Activated gamma-delta T cell treated with Interleukin-2 at 50 U/mL for 16 hours (primary cell): ENCODE data around the gene COPS6.

ENCODE experiments used
- DNase-seq: peaks from one replicate; pipeline ENCODE4 v3.0.0-alpha.2; 2020

Gene COPS6

DNA sequence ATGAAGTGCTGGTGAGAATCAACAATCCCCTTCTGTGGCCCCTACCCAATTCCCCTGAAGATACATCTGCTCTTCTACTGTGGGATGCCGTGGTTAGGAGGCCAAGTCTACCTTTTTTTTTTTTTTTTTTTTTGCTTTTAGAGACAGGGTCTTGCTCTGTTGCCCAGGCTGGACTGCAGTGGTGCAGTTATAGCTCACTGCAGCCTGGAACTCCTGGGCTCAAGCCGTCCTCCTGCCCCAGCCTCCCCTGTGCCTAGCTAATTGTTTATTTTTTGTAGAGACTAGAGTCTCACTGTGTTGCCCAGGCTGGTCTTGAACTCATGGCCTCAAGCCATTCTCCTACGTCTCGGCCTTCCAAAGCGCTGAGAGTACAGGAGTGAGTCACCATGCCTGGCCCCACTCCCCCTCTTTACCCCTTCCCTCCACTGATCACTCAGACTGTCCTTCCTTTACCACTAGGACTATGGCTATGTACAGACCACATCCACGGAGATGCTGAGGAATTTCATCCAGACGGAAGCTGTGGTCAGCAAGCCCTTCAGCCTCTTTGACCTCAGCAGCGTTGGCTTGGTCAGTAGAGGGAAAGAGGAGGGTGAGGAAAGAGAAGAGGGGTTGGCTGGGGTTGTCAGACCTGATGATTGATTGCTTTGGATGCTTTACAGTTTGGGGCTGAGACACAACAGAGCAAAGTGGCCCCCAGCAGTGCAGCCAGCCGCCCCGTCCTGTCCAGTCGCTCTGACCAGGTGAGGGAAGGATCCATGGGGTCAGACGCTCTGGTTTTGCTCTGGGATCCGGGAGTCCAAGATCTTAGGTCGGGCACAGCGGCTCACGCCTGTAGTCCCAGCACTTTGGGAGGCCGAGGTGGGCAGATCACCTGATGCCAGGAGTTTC lies 14.4 kb downstream of the COPS6 start:
- no peak for DNase-seq

DNA sequence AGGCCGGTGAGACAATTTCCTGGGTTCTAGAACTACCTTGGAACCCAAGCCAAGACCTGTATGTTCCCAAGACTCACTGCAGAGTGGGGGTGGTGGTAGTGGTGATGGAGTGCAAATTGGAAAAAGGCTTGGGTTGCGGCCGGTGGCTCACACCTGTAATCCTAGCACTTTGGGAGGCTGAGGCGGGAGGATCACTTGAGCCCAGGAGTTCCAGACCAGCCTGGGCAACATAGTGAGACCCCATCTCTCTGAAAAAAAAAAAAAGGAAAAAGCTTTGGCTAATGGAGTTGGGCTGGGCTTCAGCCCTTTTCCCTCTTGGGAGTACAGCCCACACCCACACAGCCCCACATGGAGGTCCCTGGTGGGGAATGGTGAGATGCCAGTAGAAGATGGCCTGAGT lies 16.8 kb downstream of the COPS6 start:
- DNase-seq, result no peak

DNA sequence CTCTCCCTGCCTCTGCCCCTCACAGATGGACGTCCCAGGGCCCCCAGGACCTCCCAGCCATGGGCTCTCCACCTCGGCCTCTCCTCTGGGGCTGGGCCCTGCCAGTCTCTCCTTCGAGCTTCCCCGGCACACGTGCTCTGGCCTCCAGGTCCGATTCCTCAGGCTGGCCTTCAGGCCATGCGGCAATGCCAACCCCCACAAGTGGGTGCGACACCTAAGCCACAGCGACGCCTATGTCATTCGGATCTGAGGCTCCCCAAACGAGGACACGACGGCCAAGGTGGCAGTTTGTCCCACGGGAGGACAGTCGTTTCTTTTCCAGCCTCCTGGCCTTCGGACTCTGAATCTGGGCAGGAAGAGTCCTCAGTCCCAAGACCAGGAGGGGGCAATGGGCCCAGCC lies 17.9 kb downstream of the COPS6 start:
- no peak for DNase-seq

DNA sequence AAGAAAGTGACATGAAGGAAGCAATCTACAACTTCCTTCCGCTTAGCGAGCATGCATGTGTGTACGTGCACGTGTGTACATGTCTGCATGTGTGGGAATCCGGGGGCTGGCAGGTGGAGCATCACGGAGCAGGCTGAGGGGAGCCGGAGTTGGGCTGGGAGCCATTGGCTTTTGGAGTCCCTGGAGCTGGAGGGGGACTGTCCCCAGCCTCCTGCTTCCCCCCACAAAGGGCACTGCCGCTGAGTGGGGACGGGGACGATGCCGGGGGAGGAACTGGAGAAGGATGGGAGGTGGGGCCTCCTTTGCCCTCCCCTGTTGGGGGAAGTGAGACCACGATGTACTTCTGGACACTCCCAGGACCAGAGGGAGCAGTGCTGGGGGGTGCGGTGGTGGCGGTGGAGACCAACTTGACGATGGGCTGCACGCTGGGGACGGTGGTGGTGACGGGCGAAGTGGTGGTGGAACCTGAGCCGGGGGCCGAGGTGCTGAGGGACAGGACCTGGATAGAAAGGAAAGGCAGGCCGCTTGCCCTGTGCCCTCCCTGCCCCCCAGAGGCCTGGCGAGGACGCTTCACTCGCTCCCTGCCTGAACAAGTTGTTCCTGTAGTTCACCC lies 18.5 kb downstream of the COPS6 start:
- no peak for DNase-seq

DNA sequence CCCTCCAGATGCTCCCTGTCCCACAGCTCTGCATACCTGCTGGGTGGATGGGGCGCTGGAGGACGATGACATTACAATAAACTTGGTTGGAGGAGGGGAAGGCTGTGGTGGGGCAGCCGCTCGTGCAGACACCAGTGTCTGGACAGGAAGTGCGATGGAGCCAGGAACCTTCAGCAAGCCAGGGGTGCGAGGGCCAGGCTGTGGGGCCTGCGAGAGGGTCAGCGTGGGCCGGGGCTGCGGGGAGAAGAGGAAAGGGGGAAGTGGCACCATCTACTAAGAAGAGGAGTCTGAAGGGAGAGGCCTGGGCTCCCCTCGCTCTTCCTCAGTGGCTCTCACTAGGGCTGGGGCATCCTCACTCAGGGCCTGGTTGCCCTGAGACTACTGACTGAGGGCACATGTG lies 19.1 kb downstream of the COPS6 start:
- DNase-seq, result no peak

DNA sequence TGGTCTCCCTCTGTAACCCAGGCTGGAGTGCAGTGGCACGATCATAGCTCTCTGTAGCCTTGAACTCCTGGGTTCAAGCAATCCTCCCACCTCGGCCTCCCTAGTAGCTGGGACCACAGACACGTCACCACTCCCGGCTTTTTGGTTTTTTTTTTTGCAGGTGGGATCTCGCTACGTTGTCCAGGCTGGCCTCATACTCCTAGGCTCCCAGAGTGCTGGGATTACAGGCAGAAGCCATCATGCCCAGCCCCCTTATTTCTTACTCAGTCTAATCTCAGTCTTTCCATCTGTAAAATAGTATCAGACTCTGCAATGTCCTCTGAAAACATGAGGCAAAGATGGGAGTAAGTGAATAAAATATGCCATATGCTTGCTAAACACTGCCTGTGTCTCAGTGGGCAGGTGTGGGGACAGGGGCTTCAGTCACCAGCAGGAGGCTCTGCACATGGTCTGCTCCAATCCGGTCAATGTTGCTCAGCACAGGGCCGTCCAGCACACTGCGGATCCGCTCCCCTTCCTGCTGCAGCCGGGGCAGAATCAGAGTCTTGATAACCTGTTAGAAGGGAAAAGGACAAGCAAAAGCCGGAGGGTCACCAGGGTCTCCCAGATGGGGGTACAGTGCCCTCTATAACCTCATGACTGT lies 20.9 kb downstream of the COPS6 start:
- DNase-seq, result no peak

DNA sequence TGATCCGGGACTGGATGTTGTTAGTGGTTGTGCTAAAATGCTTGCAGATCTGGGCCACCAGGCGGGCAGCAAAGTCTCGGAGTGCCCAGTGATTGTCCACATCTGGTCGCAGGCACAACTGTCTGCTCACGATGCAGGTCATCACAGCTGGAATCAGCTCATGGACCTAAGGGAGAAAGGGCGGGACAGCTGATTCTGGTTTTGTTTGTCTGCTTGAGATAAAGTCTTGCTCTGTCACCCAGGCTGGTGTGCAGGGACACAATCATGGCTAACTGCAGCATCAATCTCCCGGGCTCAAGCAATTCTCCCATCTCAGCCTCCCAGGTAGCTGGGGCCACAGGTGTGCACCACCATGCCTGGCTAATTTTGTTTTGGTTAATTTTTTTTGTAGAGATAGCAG lies 22.4 kb downstream of the COPS6 start:
- DNase-seq, result no peak

DNA sequence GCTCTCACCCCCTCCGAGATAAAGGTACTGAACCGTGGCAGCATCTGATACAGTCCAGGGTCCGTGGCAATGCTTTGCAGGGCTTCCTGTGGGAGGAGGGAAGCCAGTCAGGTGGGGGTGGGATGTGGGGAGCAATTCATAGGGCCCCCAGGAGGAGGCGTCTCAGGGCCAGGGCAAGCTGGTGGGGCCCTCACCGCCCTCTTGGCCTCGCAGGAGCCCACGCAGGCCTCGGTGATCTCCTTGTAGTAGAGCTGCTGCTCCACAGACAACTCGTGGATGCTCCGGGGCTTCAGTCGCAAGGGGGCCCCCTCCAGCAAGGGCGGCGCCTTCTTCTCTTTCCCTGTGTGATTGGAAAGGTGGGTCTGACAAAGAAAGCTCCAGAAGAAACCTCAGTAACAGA lies 23.1 kb downstream of the COPS6 start:
- no peak for DNase-seq

DNA sequence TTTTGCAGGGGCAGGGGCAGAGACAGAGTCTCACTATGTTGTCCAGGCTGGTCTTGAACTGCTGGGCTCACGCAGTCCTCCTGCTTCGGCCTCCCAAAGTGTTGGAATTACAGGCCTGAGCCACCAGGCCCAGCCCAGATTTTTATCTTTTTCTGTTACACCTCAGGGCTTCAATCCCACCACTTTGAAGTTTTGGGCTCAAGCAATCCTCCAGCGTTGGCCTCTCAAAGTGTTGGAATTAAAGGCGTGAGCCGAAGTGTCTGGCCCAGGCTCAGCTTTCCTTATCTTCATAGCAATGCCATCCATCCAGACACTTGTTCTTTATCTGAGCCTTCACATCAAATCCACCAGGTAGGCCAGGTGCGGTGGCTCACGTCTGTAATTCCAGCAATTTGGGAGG lies 26.3 kb downstream of the COPS6 start:
- DNase-seq, result no peak

DNA sequence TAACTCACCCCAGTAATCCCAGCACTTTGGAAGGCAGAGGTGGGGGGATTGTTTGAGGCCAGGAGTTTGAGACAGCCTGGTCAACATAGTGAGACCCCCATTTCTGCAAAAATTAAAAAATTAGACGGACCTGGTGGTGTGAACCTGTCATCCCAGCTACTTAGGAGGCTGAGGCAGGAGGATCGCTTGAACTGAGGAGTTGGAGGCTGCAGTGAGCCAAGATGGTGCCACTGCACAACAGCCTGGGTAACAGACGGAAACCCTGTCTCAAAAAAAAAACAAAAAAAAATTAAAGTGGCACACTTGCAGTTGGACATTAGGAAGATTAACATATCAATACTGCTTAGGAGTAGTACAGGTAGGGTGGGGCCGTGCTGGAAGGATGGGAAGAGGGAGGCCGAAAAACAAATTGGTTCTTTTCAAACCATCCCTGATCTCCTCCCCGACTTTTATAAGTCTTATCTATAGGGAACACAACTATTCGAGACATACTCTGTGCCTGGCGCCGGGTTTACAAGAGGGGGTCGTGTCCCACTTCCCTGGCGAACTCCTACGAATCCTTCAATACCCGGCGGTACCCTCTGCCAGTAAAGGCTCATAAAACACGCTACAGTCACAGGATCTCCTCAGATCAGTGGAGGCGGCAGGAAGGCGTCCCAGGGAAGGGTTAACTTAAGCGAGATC lies 29.8 kb downstream of the COPS6 start:
- DNase-seq, result no peak

DNA sequence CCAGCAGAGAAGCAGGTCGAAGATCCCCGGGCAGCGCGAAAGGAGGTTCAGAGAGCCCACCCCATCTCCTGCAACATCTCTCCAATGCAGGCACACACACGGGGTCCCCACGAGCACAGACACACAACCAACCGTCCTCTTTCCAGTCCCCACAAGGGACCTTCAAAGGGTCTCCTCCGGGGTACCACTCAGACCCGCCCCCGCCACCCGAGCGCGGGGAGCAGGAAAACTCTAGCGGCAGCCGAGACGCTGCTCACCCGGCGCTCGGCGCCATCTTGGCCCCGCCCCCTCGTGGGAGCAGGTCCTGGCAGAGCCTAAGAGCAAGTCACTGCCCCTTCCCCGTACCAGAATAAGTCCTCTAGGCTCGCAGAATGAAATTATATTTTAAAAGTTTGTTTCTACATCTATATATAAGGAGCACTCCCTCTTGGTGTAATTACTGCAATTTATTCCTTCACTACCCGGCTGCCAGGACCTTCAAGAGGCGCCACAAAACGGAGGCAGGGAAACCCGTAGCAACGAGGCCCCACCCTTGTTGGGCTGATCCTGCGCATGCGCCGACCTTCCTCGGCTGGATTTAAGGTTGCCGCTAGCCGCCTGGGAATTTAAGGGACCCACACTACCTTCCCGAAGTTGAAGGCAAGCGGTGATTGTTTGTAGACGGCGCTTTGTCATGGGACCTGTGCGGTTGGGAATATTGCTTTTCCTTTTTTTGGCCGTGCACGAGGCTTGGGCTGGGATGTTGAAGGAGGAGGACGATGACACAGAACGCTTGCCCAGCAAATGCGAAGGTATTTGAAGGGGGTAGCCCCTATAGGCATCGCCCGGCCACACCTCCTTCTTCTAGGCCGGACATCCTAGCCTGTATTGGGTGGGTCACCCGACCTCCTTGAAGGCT lies 30.6 kb downstream of the COPS6 start, which contains the start of the genes CNPY4 and TAF6:
Gene CNPY4 (plus strand): TSS at position 563 of the 898 bp plus-strand sequence. CDS start 111 bp downstream, at position 674.
Gene TAF6 (minus strand): TSS at position 287 of the 898 bp plus-strand sequence. CDS start 5,149 bp downstream, outside the sequence.
- peak; percentile 95 for DNase-seq

DNA sequence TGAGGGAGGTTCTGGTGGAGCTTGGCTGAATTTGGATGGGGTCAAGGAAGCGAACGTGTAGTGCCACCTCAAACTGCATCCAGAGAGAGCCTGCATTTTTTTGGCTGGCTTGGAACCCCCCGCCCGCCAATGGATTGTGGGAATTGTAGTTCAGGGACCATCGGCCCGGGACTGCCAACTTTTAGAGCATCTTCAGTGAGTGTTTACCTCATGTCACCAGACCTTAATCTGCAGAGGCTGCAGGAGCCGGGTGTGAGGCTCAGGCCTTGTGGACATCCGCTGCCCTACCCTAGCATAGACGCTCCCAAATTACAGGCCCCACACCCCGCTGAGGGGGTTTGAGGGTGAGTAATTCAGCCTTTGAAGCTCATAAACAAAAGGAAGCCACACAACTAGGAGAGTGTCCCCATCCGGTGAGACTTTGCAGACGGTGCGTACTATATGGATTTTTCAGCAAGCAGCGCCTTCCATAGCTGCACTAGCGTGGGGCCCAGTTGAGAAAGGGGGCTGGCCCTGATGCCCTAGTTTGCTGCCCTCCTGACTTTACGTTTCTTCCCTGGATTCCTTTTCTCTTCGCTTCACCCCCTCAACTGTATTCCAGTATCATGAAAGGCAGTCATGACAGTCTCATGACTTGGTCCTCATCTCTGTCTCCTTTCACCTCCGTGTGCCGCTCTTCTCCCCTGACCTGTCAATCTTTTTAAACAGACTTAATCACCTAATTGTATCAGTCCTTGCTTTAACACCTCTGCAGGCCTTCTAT lies 31.4 kb downstream of the COPS6 start:
- peak; percentile 69 for DNase-seq

DNA sequence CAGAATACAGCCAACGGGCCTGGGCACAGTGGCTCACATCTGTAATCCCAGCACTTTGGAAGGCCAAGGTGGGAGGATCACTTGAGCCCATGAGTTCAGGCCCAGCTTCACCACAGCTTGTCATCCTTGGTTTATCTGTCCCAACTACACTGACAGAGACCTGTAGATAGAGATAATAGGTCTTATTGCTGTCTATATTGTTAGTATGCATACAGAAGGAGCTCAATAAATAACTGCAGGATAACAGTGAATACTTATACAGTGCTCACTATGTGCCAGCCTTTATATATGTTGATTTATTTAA lies 31.9 kb downstream of the COPS6 start:
- DNase-seq, result no peak

DNA sequence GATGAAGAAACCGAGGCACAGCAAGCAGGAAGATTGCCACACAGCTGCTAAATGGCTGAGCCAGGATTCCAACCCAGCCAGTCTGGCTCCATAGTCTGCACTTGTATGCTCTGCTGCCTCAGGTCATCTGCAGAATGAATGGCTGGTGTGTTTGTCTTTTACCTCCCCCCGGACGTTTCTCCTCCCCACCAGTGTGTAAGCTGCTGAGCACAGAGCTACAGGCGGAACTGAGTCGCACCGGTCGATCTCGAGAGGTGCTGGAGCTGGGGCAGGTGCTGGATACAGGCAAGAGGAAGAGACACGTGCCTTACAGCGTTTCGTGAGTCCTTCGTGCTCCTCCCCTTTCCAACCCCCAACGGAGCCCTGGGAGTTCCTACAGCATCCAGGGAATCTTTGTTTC lies 33.3 kb downstream of the COPS6 start:
- DNase-seq, result no peak

DNA sequence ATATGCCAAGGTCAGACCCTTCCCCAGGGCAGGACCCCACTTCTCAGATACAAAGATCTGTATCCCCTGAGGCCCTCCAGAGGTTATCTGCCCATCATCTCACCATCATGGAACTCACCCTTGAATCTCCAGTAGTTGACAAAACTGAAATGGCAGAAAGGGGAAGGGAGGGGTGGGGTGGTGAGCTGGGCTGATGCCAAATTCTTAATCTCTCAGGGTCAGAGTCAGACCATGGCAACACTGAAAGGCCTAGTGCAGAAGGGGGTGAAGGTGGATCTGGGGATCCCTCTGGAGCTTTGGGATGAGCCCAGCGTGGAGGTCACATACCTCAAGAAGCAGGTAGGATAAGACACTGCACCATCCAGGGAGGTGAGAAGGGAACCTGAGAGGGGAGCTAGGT lies 33.8 kb downstream of the COPS6 start:
- DNase-seq, result no peak

DNA sequence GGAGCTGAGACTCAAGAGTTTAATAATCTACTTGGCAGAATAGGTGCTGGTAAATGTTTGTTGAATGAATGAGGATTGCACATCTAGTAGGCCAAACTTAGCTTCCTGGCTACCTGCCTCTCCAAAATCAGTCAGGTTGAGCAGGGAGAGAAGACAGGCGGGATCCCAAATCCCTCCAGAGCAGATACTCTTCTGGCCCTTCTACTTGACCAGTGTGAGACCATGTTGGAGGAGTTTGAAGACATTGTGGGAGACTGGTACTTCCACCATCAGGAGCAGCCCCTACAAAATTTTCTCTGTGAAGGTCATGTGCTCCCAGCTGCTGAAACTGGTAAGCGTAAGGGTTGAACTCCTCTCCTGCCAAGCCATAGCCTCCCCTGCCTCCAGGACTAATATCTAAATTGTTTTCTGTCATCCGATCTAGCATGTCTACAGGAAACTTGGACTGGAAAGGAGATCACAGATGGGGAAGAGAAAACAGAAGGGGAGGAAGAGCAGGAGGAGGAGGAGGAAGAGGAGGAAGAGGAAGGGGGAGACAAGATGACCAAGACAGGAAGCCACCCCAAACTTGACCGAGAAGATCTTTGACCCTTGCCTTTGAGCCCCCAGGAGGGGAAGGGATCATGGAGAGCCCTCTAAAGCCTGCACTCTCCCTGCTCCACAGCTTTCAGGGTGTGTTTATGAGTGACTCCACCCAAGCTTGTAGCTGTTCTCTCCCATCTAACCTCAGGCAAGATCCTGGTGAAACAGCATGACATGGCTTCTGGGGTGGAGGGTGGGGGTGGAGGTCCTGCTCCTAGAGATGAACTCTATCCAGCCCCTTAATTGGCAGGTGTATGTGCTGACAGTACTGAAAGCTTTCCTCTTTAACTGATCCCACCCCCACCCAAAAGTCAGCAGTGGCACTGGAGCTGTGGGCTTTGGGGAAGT lies 35.8 kb downstream of the COPS6 start:
- DNase-seq, result no peak

DNA sequence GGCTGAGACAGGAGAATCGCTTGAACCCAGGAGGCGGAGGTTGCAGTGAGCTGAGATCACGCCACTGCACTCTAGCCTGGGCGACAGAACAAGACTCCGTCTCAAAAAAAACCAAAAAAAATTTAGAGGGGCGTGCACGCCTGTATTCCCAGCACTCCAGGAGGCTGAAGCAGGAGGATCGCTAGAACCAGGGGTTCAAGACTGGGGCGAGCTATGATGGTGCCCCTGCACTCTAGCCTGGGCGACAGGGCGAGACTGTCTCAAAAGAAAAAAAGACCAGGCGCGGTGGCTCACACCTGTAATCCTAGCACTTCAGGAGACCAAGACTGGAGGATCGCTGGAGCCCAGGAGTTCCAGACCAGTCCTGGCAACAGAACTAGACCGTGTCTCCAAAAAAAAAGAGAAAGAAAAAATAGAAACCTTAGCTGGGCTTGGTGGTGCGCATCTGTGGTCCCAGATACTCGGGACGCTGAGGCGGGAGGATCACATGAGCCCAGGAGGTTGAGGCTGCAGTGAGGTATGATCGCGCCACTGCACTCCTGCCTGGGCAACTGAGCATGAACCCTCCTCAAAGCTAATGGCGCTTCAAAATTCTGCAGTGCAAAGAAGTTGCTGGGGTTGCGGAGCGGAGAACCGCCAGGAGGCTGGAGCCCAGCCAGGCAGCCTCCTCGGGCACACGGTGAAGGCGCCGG lies 37.6 kb downstream of the COPS6 start:
- no peak for DNase-seq

DNA sequence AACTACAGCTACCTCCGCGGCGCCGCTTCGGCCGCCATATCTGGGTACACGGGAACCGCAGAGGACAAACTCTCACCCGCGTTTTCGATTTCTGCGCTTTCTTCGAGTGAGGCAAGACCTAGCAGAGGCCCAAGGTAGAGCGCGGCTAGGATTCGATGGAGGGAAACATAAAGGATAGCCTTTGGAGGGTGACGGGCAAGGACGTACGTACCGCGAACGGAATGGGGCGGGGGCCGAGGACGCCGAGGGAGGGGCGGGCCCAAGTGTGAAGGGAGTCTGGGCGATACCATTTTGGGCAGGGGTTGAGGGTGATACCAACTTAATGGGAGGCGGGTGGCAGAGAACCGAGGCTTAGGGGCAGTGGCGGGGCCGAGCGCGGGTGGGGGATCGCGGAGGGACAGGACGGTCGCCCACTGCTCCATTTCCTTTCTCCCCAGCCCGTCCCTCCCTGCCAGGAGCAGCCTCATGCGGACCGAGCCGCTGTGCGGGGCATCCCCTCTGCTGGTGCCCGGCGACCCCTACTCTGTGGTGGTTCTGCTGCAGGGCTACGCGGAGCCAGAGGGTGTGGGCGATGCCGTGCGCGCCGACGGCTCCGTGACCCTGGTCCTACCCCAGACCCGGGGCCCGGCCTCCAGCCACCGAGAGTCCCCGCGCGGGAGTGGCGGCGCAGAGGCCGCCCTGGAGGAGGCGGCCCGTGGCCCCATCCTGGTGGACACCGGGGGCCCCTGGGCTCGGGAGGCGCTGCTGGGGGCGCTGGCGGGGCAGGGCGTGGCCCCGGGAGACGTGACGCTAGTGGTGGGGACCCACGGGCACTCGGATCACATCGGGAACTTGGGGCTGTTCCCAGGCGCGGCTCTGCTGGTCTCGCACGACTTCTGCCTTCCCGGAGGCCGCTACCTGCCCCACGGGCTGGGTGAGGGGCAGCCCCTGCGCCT lies 38.4 kb downstream of the COPS6 start, which contains the start of gene MBLAC1:
Gene MBLAC1 (plus strand): TSS at position 37 of the 935 bp plus-strand sequence. CDS start 429 bp downstream, at position 466.
- DNase-seq, result peak; percentile 94
